HUES64 (cell line): Measurements from ENCODE around the gene LRP6.
"Not testable (repeated sequence)": the region's sequence is repeated elsewhere in the genome, so short reads cannot be mapped to it uniquely, and the experiment has no call there.

Experiments used
- H3K27ac ChIP-seq: 2 replicates; pipeline ENCODE4 v1.7.0; 2013; ENCODE audit warnings: low read depth, low read length, inconsistent platforms
- H3K27me3 ChIP-seq: 2 replicates; pipeline ENCODE4 v1.6.1; 2013; ENCODE audit warnings: mild to moderate bottlenecking, low read length; ENCODE audit not compliant: insufficient read depth
- H3K36me3 ChIP-seq: 2 replicates; pipeline ENCODE4 v1.6.1; 2013; ENCODE audit warnings: mild to moderate bottlenecking, low read length; ENCODE audit not compliant: insufficient read depth
- H3K4me1 ChIP-seq: 2 replicates; pipeline ENCODE4 v1.6.1; 2013; ENCODE audit warnings: mild to moderate bottlenecking, low read length, moderate library complexity; ENCODE audit not compliant: insufficient read depth
- H3K4me3 ChIP-seq: 2 replicates; pipeline ENCODE4 v1.5.1; 2013; ENCODE audit warnings: mild to moderate bottlenecking, low read length, moderate library complexity
- H3K9ac ChIP-seq: 2 replicates; pipeline ENCODE4 v1.6.1; 2013; ENCODE audit warnings: mild to moderate bottlenecking, low read depth, low read length
- H3K9me3 ChIP-seq: 2 replicates; pipeline ENCODE4 v1.6.1; 2013; ENCODE audit warnings: low read depth, low read length; ENCODE audit not compliant: insufficient read depth
- WGBS: fragments of 150-250, 120-280 bp; methylation state at CpG from one replicate; pipeline ENCODE4 v1.1.7; 2013; ENCODE audit warnings: missing lambda C conversion rate; 5-methylcytosine and 5-hydroxymethylcytosine counted together

The LRP6 gene

DNA sequence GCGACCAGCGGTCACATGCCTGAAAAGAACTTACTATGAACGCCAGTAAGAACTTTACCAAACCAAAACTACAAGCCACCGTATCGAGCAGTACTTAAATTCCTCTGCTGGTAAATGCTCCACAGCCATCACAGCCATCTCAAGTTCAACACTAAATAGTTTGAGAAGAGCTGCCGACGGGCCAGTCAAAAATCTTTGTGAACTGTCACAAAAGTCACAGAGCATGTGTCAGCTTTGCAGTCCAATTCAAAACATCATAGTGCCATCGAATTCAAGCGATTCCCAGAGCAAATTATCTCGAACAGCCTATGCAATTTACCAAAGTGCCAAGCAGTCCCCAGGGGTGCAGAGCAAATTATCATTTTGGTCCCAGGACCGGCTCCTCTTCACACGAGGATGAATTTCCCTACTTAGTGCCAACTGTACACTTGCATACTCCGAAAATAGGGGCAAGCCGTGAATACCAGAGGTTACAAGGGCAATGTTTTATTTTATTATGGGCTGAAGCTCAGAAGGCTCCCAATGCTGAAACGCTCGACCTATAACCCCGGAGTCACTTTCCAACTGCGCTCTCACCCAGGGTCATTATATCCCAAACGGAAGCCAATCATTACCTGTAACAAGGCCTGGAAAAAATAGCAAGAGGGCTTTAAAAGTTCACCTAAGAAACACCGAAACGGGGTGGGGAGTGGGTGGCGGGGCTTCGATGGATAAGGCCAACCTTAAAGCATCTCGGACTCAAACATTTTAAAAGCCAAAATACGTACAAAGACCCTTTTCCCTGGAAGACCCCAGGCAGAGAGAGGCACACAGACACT, 1.1 kb downstream of the LRP6 start:
- H3K4me3 ChIP-seq = peak overlapping the region; percentile 90
- H3K36me3 ChIP-seq = no peaks in the 10 kb centered on the region
- H3K4me1 ChIP-seq = peaks cover 19% of the 10 kb centered on the region
- H3K27ac ChIP-seq = peak overlapping the region; percentile 97
- peak overlapping the region; percentile 99 for H3K9ac ChIP-seq
- no peaks in the 10 kb centered on the region for H3K9me3 ChIP-seq
- 2% methylated on average over 25 of the region's 25 CpGs for WGBS
- no peaks in the 10 kb centered on the region for H3K27me3 ChIP-seq

DNA sequence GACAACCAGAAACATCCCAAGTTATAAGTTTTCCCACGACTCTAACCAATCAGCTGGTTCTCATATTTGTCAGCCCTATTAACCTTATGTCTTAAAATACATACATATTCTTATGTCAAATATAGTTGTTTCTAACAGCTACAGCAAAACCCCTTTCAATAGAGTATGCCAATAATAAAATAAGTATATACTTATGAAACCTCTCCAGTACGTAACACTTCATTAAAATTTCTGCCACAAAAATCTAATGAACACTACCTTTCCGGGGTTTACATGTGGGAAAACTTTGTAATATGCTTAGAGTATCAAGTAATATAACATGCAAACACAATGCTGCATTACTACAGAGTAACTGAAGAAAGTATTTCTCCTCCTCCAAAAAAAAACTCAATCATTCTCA, 1.8 kb downstream of the LRP6 start:
- Histone ChIP-seq H3K27ac (no peak overlapping the region), H3K4me1 (peaks cover 19% of the 10 kb centered on the region), H3K27me3 (no peaks in the 10 kb centered on the region), H3K36me3 (no peaks in the 10 kb centered on the region), H3K9me3 (no peaks in the 10 kb centered on the region), H3K4me3 (peak overlapping the region; percentile 90), H3K9ac (peak overlapping the region; percentile 99; the same call in 1 of the 2 replicates)
- WGBS = 57% methylated on average over 2 of the region's 3 CpGs

DNA sequence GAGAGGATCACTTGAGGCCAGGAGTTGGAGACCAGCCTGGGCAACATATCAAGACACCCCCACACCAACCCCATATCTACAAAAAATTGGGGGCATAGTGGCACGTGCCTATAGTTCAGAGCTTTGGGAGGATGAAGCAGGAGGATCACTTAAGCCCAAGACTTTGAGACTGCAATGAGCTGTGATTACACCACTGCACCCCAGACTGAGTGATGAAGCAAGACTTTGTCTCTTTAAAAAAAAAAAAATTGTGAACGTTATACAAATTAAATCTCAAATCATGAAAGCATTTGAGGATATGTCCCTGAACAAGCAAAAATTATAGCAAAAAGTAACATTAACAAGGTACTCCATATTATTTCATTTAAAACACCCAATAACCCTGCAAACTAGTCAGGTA, 2.9 kb downstream of the LRP6 start:
- peaks cover 19% of the 10 kb centered on the region for H3K4me1 ChIP-seq
- H3K4me3 ChIP-seq = peak overlapping the region; percentile 90
- H3K36me3 ChIP-seq = no peaks in the 10 kb centered on the region
- no peak overlapping the region for H3K9ac ChIP-seq
- no peaks in the 10 kb centered on the region for H3K27me3 ChIP-seq
- 79% methylated on average over 2 of the region's 2 CpGs for WGBS
- H3K27ac ChIP-seq = no peak overlapping the region
- no peaks in the 10 kb centered on the region for H3K9me3 ChIP-seq

DNA sequence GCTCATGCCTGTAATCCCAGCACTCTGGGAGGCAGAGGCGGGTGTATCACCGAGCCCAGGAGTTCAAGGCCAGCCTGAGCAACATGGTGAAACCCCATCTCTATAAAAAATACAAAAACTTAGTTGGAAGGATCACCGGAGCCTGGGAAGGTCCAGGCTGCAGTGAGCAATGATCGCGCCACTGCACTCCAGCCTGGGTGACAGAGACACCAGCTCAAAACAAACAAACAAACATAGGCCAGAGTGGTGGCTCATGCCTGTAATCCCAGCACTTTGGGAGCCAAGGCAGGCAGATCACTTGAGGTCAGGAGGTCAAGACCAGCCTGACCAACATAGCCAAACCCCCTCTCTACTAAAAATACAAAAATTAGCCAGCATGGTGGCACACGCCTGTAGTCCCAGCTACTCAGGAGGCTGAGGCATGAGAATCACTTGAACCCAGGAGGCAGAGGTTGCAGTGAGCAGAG, 10.5 kb downstream of the LRP6 start:
- not testable (repeated sequence) for H3K27ac ChIP-seq
- WGBS = 92% methylated on average over 6 of the region's 6 CpGs

DNA sequence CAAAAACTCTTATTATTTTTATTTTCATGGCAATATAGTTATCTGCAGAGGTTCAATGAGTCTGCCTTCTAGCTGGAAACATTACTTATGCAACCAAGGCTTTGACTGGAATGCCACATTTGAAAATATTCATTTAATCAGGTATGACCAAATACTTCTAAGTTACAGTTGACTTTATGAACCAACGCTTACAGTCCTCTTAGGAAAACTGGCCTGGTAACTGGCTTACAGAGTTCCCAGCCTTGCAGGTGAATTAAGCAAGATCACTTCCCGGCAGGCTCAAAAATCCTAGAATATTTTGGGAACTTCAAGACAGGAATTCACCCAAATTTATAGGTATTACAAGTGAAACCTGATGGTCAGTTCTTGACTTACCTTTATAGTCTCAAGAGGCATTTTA, 12.3 kb downstream of the LRP6 start:
- WGBS = 96% methylated on average over 2 of the region's 2 CpGs
- Histone ChIP-seq H3K4me1 (peaks cover 11% of the 10 kb centered on the region; the same call in 1 of the 2 replicates), H3K27ac (no peak overlapping the region)

More for the DNA sequence above, 10.5 kb downstream of the LRP6 start:
- not testable (repeated sequence) for H3K4me3 ChIP-seq, H3K9me3 ChIP-seq, H3K36me3 ChIP-seq, H3K27me3 ChIP-seq, H3K9ac ChIP-seq
- peaks cover 11% of the 10 kb centered on the region; the same call in 1 of the 2 replicates for H3K4me1 ChIP-seq

DNA sequence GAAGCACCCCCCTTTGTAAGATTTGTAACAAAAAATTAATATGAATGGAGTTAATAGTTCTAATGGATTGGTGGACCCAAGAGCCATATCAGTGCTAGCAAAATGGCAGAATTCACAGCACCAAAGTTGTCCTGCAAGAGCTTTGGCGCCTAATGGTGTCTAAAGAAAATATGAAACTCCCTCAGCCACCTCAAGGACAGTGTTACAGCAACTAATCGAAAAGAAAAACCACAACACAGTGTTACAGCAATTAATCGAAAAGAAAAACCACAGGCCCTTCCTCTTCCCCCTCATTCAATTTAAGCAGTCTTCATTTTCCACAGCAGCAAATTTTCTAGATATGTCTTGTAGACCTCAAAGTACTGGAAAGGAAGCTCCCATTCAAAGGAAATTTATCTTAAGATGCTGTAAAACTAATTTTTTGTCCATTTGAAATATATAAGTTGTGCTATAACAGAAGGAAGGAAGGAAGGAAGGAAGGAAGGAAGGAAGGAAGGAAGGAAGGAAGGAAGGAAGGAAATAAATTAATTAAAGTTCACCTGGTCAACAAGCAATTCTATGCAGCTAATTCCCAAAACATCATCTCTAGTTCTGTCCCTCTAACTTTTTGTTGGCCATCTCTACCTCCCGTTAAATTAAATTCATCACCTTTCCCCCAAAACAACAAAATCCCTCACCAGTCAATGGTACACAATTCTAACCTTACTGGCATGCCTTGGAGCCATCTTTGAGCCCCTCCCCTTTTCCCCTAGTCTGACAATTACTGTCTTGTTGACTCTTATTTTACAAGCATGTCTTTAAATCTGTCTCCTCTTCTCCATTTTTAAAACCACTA, 17.4 kb downstream of the LRP6 start:
- Histone ChIP-seq H3K27ac (no peak overlapping the region), H3K36me3 (0 out of 2 replicates have a peak, but pooled peaks cover under 1% of the 10 kb centered on the region), H3K27me3 (no peaks in the 10 kb centered on the region), H3K9me3 (no peaks in the 10 kb centered on the region), H3K4me1 (peaks cover 4% of the 10 kb centered on the region; the same call in 1 of the 2 replicates), H3K9ac (no peak overlapping the region), H3K4me3 (no peak overlapping the region)
- 95% methylated on average over 4 of the region's 4 CpGs for WGBS

More for the DNA sequence above, 12.3 kb downstream of the LRP6 start:
- no peaks in the 10 kb centered on the region for H3K27me3 ChIP-seq
- no peaks in the 10 kb centered on the region for H3K9me3 ChIP-seq
- no peak overlapping the region for H3K9ac ChIP-seq
- no peaks in the 10 kb centered on the region for H3K36me3 ChIP-seq
- no peak overlapping the region for H3K4me3 ChIP-seq

DNA sequence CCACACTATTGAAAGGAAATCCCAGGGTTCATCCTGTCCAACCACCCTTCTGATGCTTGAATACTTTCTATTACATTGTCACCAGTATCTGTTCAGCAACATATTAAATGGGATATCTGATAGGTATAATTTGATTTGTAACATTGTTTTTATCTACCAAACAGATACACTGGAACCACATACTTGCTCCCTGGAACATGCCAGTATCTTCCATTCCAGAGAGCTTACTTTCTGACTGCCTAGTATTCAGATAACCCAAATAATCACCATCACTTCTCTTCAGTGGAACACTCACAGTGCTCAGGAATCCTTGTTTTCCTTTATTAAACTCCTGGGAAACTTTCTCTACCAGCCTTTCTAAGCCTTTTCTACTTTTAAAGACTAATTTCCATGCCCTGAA, 19.3 kb downstream of the LRP6 start:
- Histone ChIP-seq H3K9ac (no peak overlapping the region), H3K4me1 (peaks cover 7% of the 10 kb centered on the region; the same call in 1 of the 2 replicates), H3K9me3 (no peaks in the 10 kb centered on the region), H3K36me3 (peaks cover 15% of the 10 kb centered on the region), H3K4me3 (no peak overlapping the region), H3K27ac (no peak overlapping the region), H3K27me3 (no peaks in the 10 kb centered on the region)

DNA sequence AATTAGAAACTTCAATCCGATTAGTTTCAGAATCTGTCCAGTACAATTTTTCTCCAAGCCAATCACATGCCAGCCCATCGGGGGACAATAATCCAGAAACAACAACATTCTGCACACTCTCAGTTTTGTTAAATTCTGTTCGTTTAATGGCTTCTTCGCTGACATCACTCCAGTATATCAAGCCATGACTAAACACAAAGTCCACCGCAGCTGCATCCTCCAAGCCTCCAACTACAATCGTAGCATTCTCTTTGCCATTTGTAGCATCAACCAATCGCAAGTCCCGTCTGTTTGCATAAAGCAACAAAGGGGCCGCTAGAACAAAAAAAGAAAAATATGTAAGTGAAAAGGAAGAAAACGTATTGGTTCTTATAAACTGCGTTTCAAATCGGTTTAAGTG, 22.5 kb downstream of the LRP6 start:
- Histone ChIP-seq H3K36me3 (peaks cover 15% of the 10 kb centered on the region), H3K9ac (no peak overlapping the region), H3K4me3 (no peak overlapping the region), H3K4me1 (peaks cover 26% of the 10 kb centered on the region), H3K27ac (no peak overlapping the region), H3K27me3 (no peaks in the 10 kb centered on the region), H3K9me3 (no peaks in the 10 kb centered on the region)
- 96% methylated on average over 12 of the region's 12 CpGs for WGBS

DNA sequence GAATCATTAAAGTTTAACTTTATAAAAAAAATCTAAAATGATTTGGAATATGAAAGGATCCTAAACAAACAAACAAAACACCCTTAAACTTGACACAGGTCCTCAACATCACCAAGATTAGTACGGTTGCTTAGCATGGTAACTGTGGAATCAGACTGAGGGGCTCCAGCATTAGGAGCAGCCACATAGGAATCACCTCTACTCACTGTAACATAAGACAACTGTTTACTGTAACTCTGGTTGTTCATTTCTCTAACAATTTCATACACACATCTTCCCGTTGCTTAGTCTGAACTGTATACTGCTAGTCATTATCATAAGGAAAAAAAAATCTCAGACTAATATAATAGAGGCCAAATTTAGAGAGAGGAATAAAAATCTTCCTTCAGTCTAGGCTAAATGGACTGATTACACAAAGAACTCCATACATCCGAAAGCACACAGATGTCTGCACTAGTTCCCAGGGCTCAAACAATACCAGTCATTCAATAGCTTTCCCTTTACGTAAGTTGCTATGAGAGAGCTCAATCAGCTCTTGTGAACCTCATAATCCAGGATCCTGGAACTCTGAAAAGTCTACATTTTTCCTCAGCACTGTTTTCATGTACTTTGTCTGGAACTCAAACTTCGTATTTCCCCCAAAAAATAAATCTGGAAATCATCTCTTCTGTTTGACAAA, 26.0 kb downstream of the LRP6 start:
- Histone ChIP-seq H3K27me3 (no peaks in the 10 kb centered on the region), H3K9me3 (no peaks in the 10 kb centered on the region), H3K9ac (no peak overlapping the region), H3K27ac (peak overlapping the region; percentile 32; the same call in 1 of the 2 replicates), H3K36me3 (peaks cover 15% of the 10 kb centered on the region), H3K4me3 (no peak overlapping the region), H3K4me1 (peaks cover 55% of the 10 kb centered on the region)
- 85% methylated on average over 5 of the region's 5 CpGs for WGBS

DNA sequence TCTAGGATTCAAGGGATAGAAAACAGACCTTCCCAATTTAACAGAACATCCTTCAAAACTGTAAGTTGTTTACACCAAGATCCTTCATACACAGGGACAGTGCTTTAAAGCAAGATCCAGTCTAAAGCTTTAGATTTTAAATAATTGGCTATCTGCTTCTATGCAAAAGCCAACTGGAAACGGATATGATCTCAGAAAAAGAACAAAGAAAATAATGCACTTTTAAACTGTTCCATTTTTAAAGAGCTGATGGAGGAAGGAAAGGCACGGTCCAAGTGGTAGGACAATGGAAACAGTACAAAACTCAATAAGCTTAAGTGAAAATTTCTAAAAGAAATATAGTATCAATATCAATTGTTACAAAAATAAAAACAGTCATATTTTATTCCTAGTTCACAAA, 27.7 kb downstream of the LRP6 start:
- peaks cover 50% of the 10 kb centered on the region for H3K4me1 ChIP-seq
- no peak overlapping the region for H3K9ac ChIP-seq
- H3K27ac ChIP-seq = peak overlapping the region; percentile 32
- H3K36me3 ChIP-seq = peaks cover 12% of the 10 kb centered on the region
- WGBS = 57% methylated on average over 1 of the region's 2 CpGs
- H3K27me3 ChIP-seq = no peaks in the 10 kb centered on the region
- no peak overlapping the region for H3K4me3 ChIP-seq
- no peaks in the 10 kb centered on the region for H3K9me3 ChIP-seq
